Right forelimb (tissue), 1 donor: ENCODE results near the gene ZFPM1.
A peak's percentile ranks its signal among the peaks of the same experiment; 100 is the strongest.

Experiments used
- DNase-seq: peaks from one replicate; pipeline ENCODE4 v3.0.0-alpha.2; 2018

Gene ZFPM1

GRCh38 chr16:88530858-88531203, 77.8 kb downstream of the ZFPM1 start:
- DNase-seq = no peak

GRCh38 chr16:88531346-88531745, 78.3 kb downstream of the ZFPM1 start:
- DNase-seq = no peak

- DNase-seq = no peak
Measured at GRCh38 chr16:88531931-88532433, 78.9 kb downstream of the ZFPM1 start.

GRCh38 chr16:88532434-88533241, 79.6 kb downstream of the ZFPM1 start:
- DNase-seq = no peak

GRCh38 chr16:88533381-88533917, 80.4 kb downstream of the ZFPM1 start:
- DNase-seq = no peak

- peak; percentile 91 for DNase-seq
Measured at GRCh38 chr16:88533932-88534637, 81.0 kb downstream of the ZFPM1 start.

GRCh38 chr16:88534638-88535190, 81.6 kb downstream of the ZFPM1 start:
- no peak for DNase-seq

GRCh38 chr16:88535191-88535856, 82.2 kb downstream of the ZFPM1 start:
- no peak for DNase-seq

- no peak for DNase-seq
Measured at GRCh38 chr16:88535857-88536222, 82.8 kb downstream of the ZFPM1 start.

- DNase-seq = no peak
Measured at GRCh38 chr16:88536510-88536909, 83.4 kb downstream of the ZFPM1 start.

- DNase-seq = no peak
Measured at GRCh38 chr16:88536971-88537751, 84.1 kb downstream of the ZFPM1 start.

- DNase-seq = no peak
Measured at GRCh38 chr16:88537859-88538258, 84.8 kb downstream of the ZFPM1 start.

- DNase-seq = peak; percentile 47
Measured at GRCh38 chr16:88538366-88539060, 85.4 kb downstream of the ZFPM1 start.

- peak; percentile 21 for DNase-seq
Measured at GRCh38 chr16:88539261-88539651, 86.2 kb downstream of the ZFPM1 start.

- no peak for DNase-seq
Measured at GRCh38 chr16:88539652-88540345, 86.7 kb downstream of the ZFPM1 start.

- no peak for DNase-seq
Measured at GRCh38 chr16:88540346-88540977, 87.4 kb downstream of the ZFPM1 start.

- DNase-seq = no peak
Measured at GRCh38 chr16:88541831-88542616, 88.9 kb downstream of the ZFPM1 start.

GRCh38 chr16:88543230-88543813, 90.2 kb downstream of the ZFPM1 start:
- no peak for DNase-seq

GRCh38 chr16:88545781-88546180, 92.7 kb downstream of the ZFPM1 start:
- no peak for DNase-seq
